Mesothelial cell of epicardium (in vitro differentiated cells): ENCODE results near the gene HIGD2B. TPM values are rescaled to one million over a fixed set of nuclear protein-coding genes. Genes with fewer than 3 reads are reported as not detected.

Experiments used
- DNase-seq, 2 experiments: peaks; one replicate each; pipeline ENCODE4 v3.0.0; 2021; ENCODE audit warnings: low spot score in 2 of 2; ENCODE audit not compliant: unreplicated experiment in 2 of 2
- H3K27ac Mint-ChIP-seq: 2 replicates; pipeline ENCODE4 v1.8.0; 2021; ENCODE audit warnings: mixed read lengths
- H3K27me3 Mint-ChIP-seq: 2 replicates; pipeline ENCODE4 v1.8.0; 2021; ENCODE audit warnings: low read depth, mixed read lengths
- H3K36me3 Mint-ChIP-seq: 2 replicates; pipeline ENCODE4 v1.8.0; 2021; ENCODE audit warnings: mixed read lengths
- H3K4me1 Mint-ChIP-seq: 2 replicates; pipeline ENCODE4 v1.8.0; 2021; ENCODE audit warnings: mixed read lengths
- H3K4me3 Mint-ChIP-seq: 2 replicates; pipeline ENCODE4 v1.8.0; 2021; ENCODE audit warnings: mild to moderate bottlenecking, moderate library complexity, mixed read lengths
- H3K9me3 Mint-ChIP-seq: 2 replicates; pipeline ENCODE4 v1.8.0; 2021; ENCODE audit warnings: mixed read lengths
- total RNA-seq: library from RNA; stranded (reverse); gene quantifications from 3 replicates; pipeline ENCODE4 v1.2.1, GENCODE V29; 2021
- TF ChIP-seq, protein P1 (sequence below): fragments of 200-600 bp; sonication (generic); IDR thresholded peaks from one replicate; pipeline ENCODE4 v1.5.0; 2021; ENCODE audit warnings: antibody characterized with exemption; ENCODE audit not compliant: unreplicated experiment

Gene HIGD2B
- total RNA-seq, 1 donor from 2014 or later = not detected

DNA sequence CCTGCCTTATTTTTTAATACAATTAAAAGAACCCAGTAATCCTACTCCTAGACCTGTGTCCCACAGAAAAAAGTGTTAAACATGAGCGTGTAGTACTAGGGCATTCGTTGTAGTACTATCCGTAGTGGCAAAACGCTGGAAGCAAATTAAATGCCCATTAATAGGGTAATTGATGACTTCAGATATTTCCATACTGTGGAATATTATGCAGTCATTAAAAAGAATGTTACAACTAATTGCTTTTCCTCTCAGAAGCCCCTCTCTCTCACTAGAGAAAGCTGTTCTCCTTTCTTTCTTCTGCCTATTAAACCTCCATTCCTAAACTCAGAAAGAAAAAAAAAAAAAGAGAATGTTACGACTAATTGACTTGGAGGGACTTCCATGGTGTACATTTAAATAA, 2.7 kb upstream of the HIGD2B start:
- H3K4me1 Mint-ChIP-seq = peaks cover 10% of the 10 kb centered on the region
- no peak overlapping the region for H3K27ac Mint-ChIP-seq
- no peak for DNase-seq
- TF ChIP-seq, protein P1, sequence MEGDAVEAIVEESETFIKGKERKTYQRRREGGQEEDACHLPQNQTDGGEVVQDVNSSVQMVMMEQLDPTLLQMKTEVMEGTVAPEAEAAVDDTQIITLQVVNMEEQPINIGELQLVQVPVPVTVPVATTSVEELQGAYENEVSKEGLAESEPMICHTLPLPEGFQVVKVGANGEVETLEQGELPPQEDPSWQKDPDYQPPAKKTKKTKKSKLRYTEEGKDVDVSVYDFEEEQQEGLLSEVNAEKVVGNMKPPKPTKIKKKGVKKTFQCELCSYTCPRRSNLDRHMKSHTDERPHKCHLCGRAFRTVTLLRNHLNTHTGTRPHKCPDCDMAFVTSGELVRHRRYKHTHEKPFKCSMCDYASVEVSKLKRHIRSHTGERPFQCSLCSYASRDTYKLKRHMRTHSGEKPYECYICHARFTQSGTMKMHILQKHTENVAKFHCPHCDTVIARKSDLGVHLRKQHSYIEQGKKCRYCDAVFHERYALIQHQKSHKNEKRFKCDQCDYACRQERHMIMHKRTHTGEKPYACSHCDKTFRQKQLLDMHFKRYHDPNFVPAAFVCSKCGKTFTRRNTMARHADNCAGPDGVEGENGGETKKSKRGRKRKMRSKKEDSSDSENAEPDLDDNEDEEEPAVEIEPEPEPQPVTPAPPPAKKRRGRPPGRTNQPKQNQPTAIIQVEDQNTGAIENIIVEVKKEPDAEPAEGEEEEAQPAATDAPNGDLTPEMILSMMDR = no peak
- peak overlapping the region; percentile 20 for H3K4me3 Mint-ChIP-seq
- no peaks in the 10 kb centered on the region for H3K9me3 Mint-ChIP-seq
- no peaks in the 10 kb centered on the region for H3K27me3 Mint-ChIP-seq
- H3K36me3 Mint-ChIP-seq = no peaks in the 10 kb centered on the region

GRCh38 chr15:72685301-72685924, 569 bp downstream of the HIGD2B start:
- Mint-ChIP-seq H3K27me3 (peaks cover 9% of the 10 kb centered on the region), H3K27ac (peak overlapping the region; percentile 99)

GRCh38 chr15:72682772-72683171, 3.2 kb downstream of the HIGD2B start:
- TF ChIP-seq, protein P1 = no peak
- H3K4me1 Mint-ChIP-seq = peaks cover 10% of the 10 kb centered on the region
- H3K27ac Mint-ChIP-seq = no peak overlapping the region
- peaks cover 35% of the 10 kb centered on the region for H3K27me3 Mint-ChIP-seq
- H3K36me3 Mint-ChIP-seq = no peaks in the 10 kb centered on the region
- no peak overlapping the region for H3K4me3 Mint-ChIP-seq
- H3K9me3 Mint-ChIP-seq = no peaks in the 10 kb centered on the region
- no peak for DNase-seq

More at GRCh38 chr15:72685301-72685924, 569 bp downstream of the HIGD2B start:
- Mint-ChIP-seq H3K4me3 (peak overlapping the region; percentile 96), H3K9me3 (no peaks in the 10 kb centered on the region), H3K4me1 (peaks cover 10% of the 10 kb centered on the region), H3K36me3 (no peaks in the 10 kb centered on the region)
- TF ChIP-seq, protein P1 = no peak
- no peak for DNase-seq

GRCh38 chr15:72680931-72681330, 5.1 kb downstream of the HIGD2B start:
- no peak for DNase-seq
- Mint-ChIP-seq H3K36me3 (no peaks in the 10 kb centered on the region), H3K27ac (no peak overlapping the region), H3K4me1 (peaks cover 8% of the 10 kb centered on the region), H3K27me3 (peaks cover 48% of the 10 kb centered on the region), H3K9me3 (no peaks in the 10 kb centered on the region), H3K4me3 (no peak overlapping the region)
- TF ChIP-seq, protein P1 = no peak

DNA sequence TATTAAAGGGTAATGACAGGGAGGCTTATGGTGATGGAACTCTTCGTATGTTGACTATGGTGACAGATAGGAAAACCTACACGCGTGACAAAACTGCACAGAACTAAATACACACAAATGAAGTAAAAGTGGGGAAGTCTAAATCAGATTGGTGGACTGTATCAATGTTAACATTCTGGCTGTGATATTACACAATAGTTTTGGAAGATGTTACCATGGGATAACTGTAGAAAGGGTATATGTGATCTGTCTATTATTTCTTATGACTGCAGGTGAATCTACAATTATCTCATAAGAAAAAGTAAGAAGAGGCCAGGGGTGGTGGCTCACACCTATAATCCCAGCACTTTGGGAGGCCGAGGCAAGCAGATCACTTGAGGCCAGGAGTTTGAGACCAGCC, 9.1 kb downstream of the HIGD2B start:
- DNase-seq = no peak

More for the DNA sequence above, 9.1 kb downstream of the HIGD2B start:
- H3K27me3 Mint-ChIP-seq = peaks cover 56% of the 10 kb centered on the region
- no peaks in the 10 kb centered on the region for H3K9me3 Mint-ChIP-seq
- H3K4me3 Mint-ChIP-seq = no peak overlapping the region
- no peak overlapping the region for H3K27ac Mint-ChIP-seq
- H3K36me3 Mint-ChIP-seq = no peaks in the 10 kb centered on the region
- no peaks in the 10 kb centered on the region for H3K4me1 Mint-ChIP-seq
- TF ChIP-seq, protein P1 = no peak
